ENCODE results near the gene CNBD2.
"Not testable (repeated sequence)": the region's sequence is repeated elsewhere in the genome, so short reads cannot be mapped to it uniquely, and the experiment has no call there.

Gene CNBD2

GRCh38 chr20:35967979-35968640 lies at the start of gene CNBD2:
CNBD2 (plus strand) TSS chr20:35968590; CDS start chr20:35968763, 173 bp downstream.
- DNase-seq = no peak

GRCh38 chr20:35920523-35920922 lies 47.9 kb upstream of the CNBD2 start:
- DNase-seq = no peak

GRCh38 chr20:35929301-35929700 lies 39.1 kb upstream of the CNBD2 start:
- no peak for DNase-seq

- DNase-seq = no peak
Observed at GRCh38 chr20:35934050-35934449, 34.3 kb upstream of the CNBD2 start.

- DNase-seq = no peak
Observed at GRCh38 chr20:35939264-35939663, 29.1 kb upstream of the CNBD2 start.

GRCh38 chr20:35941620-35942019 lies 26.8 kb upstream of the CNBD2 start:
- DNase-seq = no peak

- no peak for DNase-seq
Observed at GRCh38 chr20:35942243-35942642, 26.1 kb upstream of the CNBD2 start.

- no peak for DNase-seq
Observed at GRCh38 chr20:35947489-35947888, 20.9 kb upstream of the CNBD2 start.

GRCh38 chr20:35947907-35948306 lies 20.5 kb upstream of the CNBD2 start:
- DNase-seq = no peak

GRCh38 chr20:35950093-35950492 lies 18.3 kb upstream of the CNBD2 start:
- DNase-seq = no peak

GRCh38 chr20:35952080-35952479 lies 16.3 kb upstream of the CNBD2 start:
- DNase-seq = not testable (repeated sequence)

- DNase-seq = no peak
Observed at GRCh38 chr20:35952480-35953386, 15.7 kb upstream of the CNBD2 start.

- peak; percentile 38 to 59 (median 53) for DNase-seq
Observed at GRCh38 chr20:35953387-35954199, 14.8 kb upstream of the CNBD2 start.

GRCh38 chr20:35954200-35954906 lies 14.0 kb upstream of the CNBD2 start, which contains the start of gene SCAND1:
SCAND1 (minus strand) TSS chr20:35954502; CDS start chr20:35954284, 218 bp downstream.
- DNase-seq = peak; percentile 89 to 96 (median 95)

GRCh38 chr20:35954907-35955251 lies 13.5 kb upstream of the CNBD2 start:
- peak in 1 of 4 experiments; percentile 24 for DNase-seq

GRCh38 chr20:35956616-35957015 lies 11.8 kb upstream of the CNBD2 start:
- DNase-seq = no peak

GRCh38 chr20:35959291-35959690 lies 9.1 kb upstream of the CNBD2 start:
- DNase-seq = not testable (repeated sequence)

- no peak for DNase-seq
Observed at GRCh38 chr20:35963878-35964277, 4.5 kb upstream of the CNBD2 start.

GRCh38 chr20:35968930-35969329 lies 540 bp downstream of the CNBD2 start:
- DNase-seq = no peak

- no peak for DNase-seq
Observed at GRCh38 chr20:35971981-35972380, 3.6 kb downstream of the CNBD2 start.

GRCh38 chr20:35972462-35972861 lies 4.1 kb downstream of the CNBD2 start:
- DNase-seq = no peak

GRCh38 chr20:35974256-35974655 lies 5.9 kb downstream of the CNBD2 start:
- no peak for DNase-seq

Data from activated CD4-positive, CD25-positive, alpha-beta regulatory T cell (primary cell).